GM23248 (cell line): ENCODE results near the gene KNSTRN. TPM values are rescaled to one million over a fixed set of nuclear protein-coding genes. Genes with fewer than 3 reads are reported as not detected.

Experiments
- DNase-seq: peaks from one replicate; pipeline ENCODE4 v3.0.0-alpha.2; 2015
- H2AFZ ChIP-seq: fragments of 200-600 bp; sonication (generic); 2 replicates; pipeline ENCODE4 v1.6.1; 2016; ENCODE audit warnings: antibody characterized with exemption
- H3F3A ChIP-seq: fragments of 200-600 bp; sonication (generic); 2 replicates; pipeline ENCODE4 v1.6.1; 2016; ENCODE audit warnings: mild to moderate bottlenecking, antibody characterized with exemption, mixed run types; ENCODE audit not compliant: insufficient read depth
- H3K27ac ChIP-seq: fragments of 200-600 bp; sonication (generic); 2 replicates; pipeline ENCODE4 v1.5.1; 2016; ENCODE audit warnings: mild to moderate bottlenecking
- H3K27me3 ChIP-seq: fragments of 200-600 bp; sonication (generic); replicated peaks from 2 replicates; pipeline ENCODE4 v1.6.1; 2016; ENCODE audit warnings: mild to moderate bottlenecking; ENCODE audit not compliant: insufficient read depth
- H3K36me3 ChIP-seq: fragments of 200-600 bp; sonication (generic); 2 replicates; pipeline ENCODE4 v1.6.1; 2016; ENCODE audit warnings: low read depth, mild to moderate bottlenecking
- H3K4me1 ChIP-seq: fragments of 200-600 bp; sonication (generic); 2 replicates; pipeline ENCODE4 v1.6.1; 2016; ENCODE audit warnings: mild to moderate bottlenecking; ENCODE audit not compliant: insufficient read depth
- H3K4me2 ChIP-seq: fragments of 200-600 bp; sonication (generic); one replicate; pipeline ENCODE4 v1.6.1; 2016; ENCODE audit warnings: mild to moderate bottlenecking; ENCODE audit not compliant: unreplicated experiment
- H3K4me3 ChIP-seq: fragments of 200-600 bp; sonication (generic); 2 replicates; pipeline ENCODE4 v1.5.1; 2016; ENCODE audit warnings: mild to moderate bottlenecking
- H3K79me2 ChIP-seq: fragments of 200-600 bp; sonication (generic); 2 replicates; pipeline ENCODE4 v1.6.1; 2016; ENCODE audit warnings: mild to moderate bottlenecking; ENCODE audit not compliant: insufficient read depth
- H3K9ac ChIP-seq: fragments of 200-600 bp; sonication (generic); 2 replicates; pipeline ENCODE4 v1.6.1; 2016; ENCODE audit warnings: mild to moderate bottlenecking
- H3K9me2 ChIP-seq: fragments of 200-600 bp; sonication (generic); 2 replicates; pipeline ENCODE4 v1.6.1; 2016; ENCODE audit warnings: mixed run types, mild to moderate bottlenecking, moderate library complexity; ENCODE audit not compliant: insufficient read depth
- H3K9me3 ChIP-seq: fragments of 200-600 bp; sonication (generic); one replicate; pipeline ENCODE4 v1.6.1; 2017; ENCODE audit warnings: low read depth
- H4K20me1 ChIP-seq: fragments of 200-600 bp; sonication (generic); 2 replicates; pipeline ENCODE4 v1.6.0; 2016; ENCODE audit not compliant: insufficient read depth
- EZH2 ChIP-seq: fragments of 200-600 bp; sonication (generic); IDR thresholded peaks from 2 replicates; pipeline ENCODE4 v1.6.1; 2018; ENCODE audit warnings: antibody characterized with exemption, mild to moderate bottlenecking; ENCODE audit not compliant: insufficient read depth, poor library complexity, severe bottlenecking
- EZH2phosphoT487 ChIP-seq: fragments of 200-600 bp; sonication (generic); IDR thresholded peaks from 2 replicates; pipeline ENCODE4 v1.6.1; 2018; ENCODE audit warnings: antibody characterized with exemption, moderate library complexity, mild to moderate bottlenecking, low read depth; ENCODE audit not compliant: insufficient read depth
- WGBS, 2 experiments: methylation state at CpG; one replicate each; pipeline ENCODE4 v1.1.6; 2015 to 2017; ENCODE audit warnings: low lambda C conversion rate in 2 of 2, low coverage in 1 of 2; ENCODE audit errors: missing lambda C conversion rate in 2 of 2; 5-methylcytosine and 5-hydroxymethylcytosine counted together
- in situ Hi-C: fragments of 300-500 bp; cut with MboI; formaldehyde crosslinking; loops from 2 replicates; pipeline ENCODE4 v1.15.0; 2020
- polyA plus RNA-seq: library from polyadenylated mRNA; unstranded; fragments of >200 nt; fragmentation: Nextera tagmentation; extraction: Ambion mirVana; gene quantifications from 2 replicates; pipeline ENCODE4 v1.2.1, GENCODE V29; 2016
- total RNA-seq: library from RNA; depleted of rRNA; stranded (reverse); fragments of >200 nt; shearing (Covaris generic); gene quantifications from 2 replicates; pipeline ENCODE4 v1.2.3, GENCODE V29; 2014

Gene KNSTRN
- total and polyA plus RNA-seq, 2 experiments from 2014 or later, result 31.1 to 37.7 TPM

- Histone ChIP-seq H2AFZ (peak overlapping the region; percentile 60; the same call in 1 of the 2 replicates), H3K9ac (no peak overlapping the region), H3K27me3 (peaks cover 16% of the 10 kb centered on the region), H3K4me2 (peak overlapping the region; percentile 85), H3K79me2 (peaks cover 5% of the 10 kb centered on the region; the same call in 1 of the 2 replicates), H3K4me3 (peak overlapping the region; percentile 58), H3K9me2 (no peaks in the 10 kb centered on the region), H3K27ac (no peak overlapping the region), H3F3A (no peaks in the 10 kb centered on the region), H3K9me3 (no peaks in the 10 kb centered on the region), H3K36me3 (no peaks in the 10 kb centered on the region), H4K20me1 (no peaks in the 10 kb centered on the region), H3K4me1 (peaks cover 14% of the 10 kb centered on the region; the same call in 1 of the 2 replicates)
- no peak for DNase-seq
- peak; percentile 66 for TF ChIP-seq EZH2
- 0 out of 2 replicates have a peak, but pooled peaks have one; percentile 51 for TF ChIP-seq EZH2phosphoT487
- WGBS, 2 experiments, result 17 to 19% methylated on average over 17 of the region's 17 CpGs
- in situ Hi-C loops, result no loop called here
These were observed 54.6 kb downstream of the KNSTRN start for GRCh38 chr15:40436892-40437751.

GRCh38 chr15:40437752-40438687 lies 55.5 kb downstream of the KNSTRN start:
- in situ Hi-C loops, result no loop called here
- DNase-seq, result no peak
- 48 to 55% methylated on average over 15 to 21 of the region's 21 CpGs for WGBS, 2 experiments

GRCh38 chr15:40438712-40439111 lies 56.2 kb downstream of the KNSTRN start:
- TF ChIP-seq EZH2, result no peak
- no peak for TF ChIP-seq EZH2phosphoT487
- no peaks in the 10 kb centered on the region for H3K36me3 ChIP-seq
- peaks cover 16% of the 10 kb centered on the region for H3K27me3 ChIP-seq
- H3K79me2 ChIP-seq, result peaks cover 21% of the 10 kb centered on the region
- no peak for DNase-seq
- no peak overlapping the region for H3K9ac ChIP-seq
- no peaks in the 10 kb centered on the region for H3K9me3 ChIP-seq
- WGBS, 2 experiments, result 68 to 76% methylated on average over 12 of the region's 12 CpGs
- no peak overlapping the region for H2AFZ ChIP-seq
- peaks cover 14% of the 10 kb centered on the region; the same call in 1 of the 2 replicates for H3K4me1 ChIP-seq
- H3K4me3 ChIP-seq, result no peak overlapping the region
- in situ Hi-C loops, result no loop called here
- no peaks in the 10 kb centered on the region for H4K20me1 ChIP-seq
- peaks cover 13% of the 10 kb centered on the region for H3F3A ChIP-seq
- H3K27ac ChIP-seq, result no peak overlapping the region
- H3K9me2 ChIP-seq, result no peaks in the 10 kb centered on the region
- H3K4me2 ChIP-seq, result no peak overlapping the region

More at GRCh38 chr15:40437752-40438687, 55.5 kb downstream of the KNSTRN start:
- TF ChIP-seq EZH2, result no peak
- no peak for TF ChIP-seq EZH2phosphoT487
- Histone ChIP-seq H4K20me1 (no peaks in the 10 kb centered on the region), H3K27ac (no peak overlapping the region), H2AFZ (no peak overlapping the region), H3K4me2 (no peak overlapping the region), H3K9me2 (no peaks in the 10 kb centered on the region), H3K9ac (no peak overlapping the region), H3K36me3 (no peaks in the 10 kb centered on the region), H3K79me2 (peaks cover 14% of the 10 kb centered on the region), H3K4me3 (no peak overlapping the region), H3K9me3 (no peaks in the 10 kb centered on the region), H3K27me3 (peaks cover 16% of the 10 kb centered on the region), H3F3A (peaks cover 6% of the 10 kb centered on the region), H3K4me1 (peaks cover 14% of the 10 kb centered on the region; the same call in 1 of the 2 replicates)

- H3K4me2 ChIP-seq, result peak overlapping the region; percentile 99
- peaks cover 29% of the 10 kb centered on the region for H3K79me2 ChIP-seq
- peak overlapping the region; percentile 75; the same call in 1 of the 2 replicates for H3K9ac ChIP-seq
- no peak for TF ChIP-seq EZH2phosphoT487
- no peak for TF ChIP-seq EZH2
- no peaks in the 10 kb centered on the region for H4K20me1 ChIP-seq
- no peak overlapping the region for H3K27ac ChIP-seq
- H3K9me2 ChIP-seq, result no peaks in the 10 kb centered on the region
- in situ Hi-C loops, result no loop called here
- peak overlapping the region; percentile 75 for H3K4me3 ChIP-seq
- H2AFZ ChIP-seq, result peak overlapping the region; percentile 80
- H3K4me1 ChIP-seq, result peaks cover 14% of the 10 kb centered on the region; the same call in 1 of the 2 replicates
- 8 to 11% methylated on average over 15 of the region's 15 CpGs for WGBS, 2 experiments
- H3F3A ChIP-seq, result peaks cover 20% of the 10 kb centered on the region
- H3K27me3 ChIP-seq, result peaks cover 16% of the 10 kb centered on the region
- no peaks in the 10 kb centered on the region for H3K9me3 ChIP-seq
- DNase-seq, result peak; percentile 49
- H3K36me3 ChIP-seq, result no peaks in the 10 kb centered on the region
These were observed 57.0 kb downstream of the KNSTRN start for GRCh38 chr15:40439461-40439959.
